Small intestine (tissue), 7 donors: ENCODE results near the gene ZC3HAV1L. TPM values are rescaled to one million over a fixed set of nuclear protein-coding genes. Genes with fewer than 3 reads are reported as not detected.

Source experiments
- DNase-seq, 2 donors: peaks; one replicate each; pipeline versions ENCODE4 v3.0.0 to v3.0.0-alpha.2; 2013
- FAIRE-seq: peaks from 2 replicates; lab custom pipeline; 2012; peaks lifted over from hg19 to GRCh38; lab: Jason Lieb, UNC
- H3K27ac ChIP-seq, 3 donors: one replicate each; pipeline ENCODE4 v1.5.1; 2013; ENCODE audit warnings: low read length in 2 of 3, mild to moderate bottlenecking in 2 of 3, control low read depth in 1 of 3, inconsistent platforms in 1 of 3, low read depth in 1 of 3, moderate library complexity in 1 of 3
- H3K27me3 ChIP-seq, 3 donors: one replicate each; pipeline ENCODE4 v1.6.1; 2013; ENCODE audit warnings: low read length in 3 of 3, inconsistent platforms in 1 of 3; ENCODE audit not compliant: control insufficient read depth in 3 of 3, insufficient read depth in 3 of 3
- H3K36me3 ChIP-seq, 3 donors: one replicate each; pipeline ENCODE4 v1.6.1; 2013; ENCODE audit warnings: low read length in 3 of 3, inconsistent platforms in 1 of 3, low read depth in 1 of 3, mild to moderate bottlenecking in 1 of 3, moderate library complexity in 1 of 3; ENCODE audit not compliant: control insufficient read depth in 3 of 3, insufficient read depth in 2 of 3
- H3K4me1 ChIP-seq, 3 donors: one replicate each; pipeline ENCODE4 v1.6.1; 2013; ENCODE audit warnings: low read length in 2 of 3, inconsistent platforms in 1 of 3, low read depth in 1 of 3, mild to moderate bottlenecking in 1 of 3, moderate library complexity in 1 of 3; ENCODE audit not compliant: control insufficient read depth in 3 of 3, insufficient read depth in 2 of 3
- H3K4me3 ChIP-seq, 3 donors: one replicate each; pipeline ENCODE4 v1.5.1; 2013; ENCODE audit warnings: low read length in 3 of 3, control low read depth in 1 of 3, inconsistent platforms in 1 of 3, low read depth in 1 of 3, mild to moderate bottlenecking in 1 of 3, moderate library complexity in 1 of 3
- H3K9me3 ChIP-seq, 2 donors: one replicate each; pipeline ENCODE4 v1.6.1; 2013; ENCODE audit warnings: low read depth in 1 of 2, low read length in 1 of 2; ENCODE audit not compliant: control insufficient read depth in 2 of 2, insufficient read depth in 1 of 2
- WGBS, 3 donors: extraction: QIAGEN DNeasy Blood & Tissue Kit; methylation state at CpG; one replicate each; pipeline ENCODE4 v1.1.7; 2013; 5-methylcytosine and 5-hydroxymethylcytosine counted together
- polyA plus RNA-seq, 4 donors: library from polyadenylated mRNA; stranded (reverse) in 3 of 4; unstranded in 1 of 4; fragments of 200-250 nt in 3 of 4; fragments of 120-200 nt in 1 of 4; gene quantifications; one replicate each; pipeline versions ENCODE4 v1.2.1 to v1.2.3, GENCODE V29; 2013
- donor health status: healthy with polysubstance abuse.
- donor health status: control.
- donor health status: control.
- donor health status: Bipolar disorder and iron deficiency.
- donor health status: healthy.

ZC3HAV1L gene
- polyA plus RNA-seq, 4 donors, result 1.7 to 10.7 TPM; not detected in 2

DNA sequence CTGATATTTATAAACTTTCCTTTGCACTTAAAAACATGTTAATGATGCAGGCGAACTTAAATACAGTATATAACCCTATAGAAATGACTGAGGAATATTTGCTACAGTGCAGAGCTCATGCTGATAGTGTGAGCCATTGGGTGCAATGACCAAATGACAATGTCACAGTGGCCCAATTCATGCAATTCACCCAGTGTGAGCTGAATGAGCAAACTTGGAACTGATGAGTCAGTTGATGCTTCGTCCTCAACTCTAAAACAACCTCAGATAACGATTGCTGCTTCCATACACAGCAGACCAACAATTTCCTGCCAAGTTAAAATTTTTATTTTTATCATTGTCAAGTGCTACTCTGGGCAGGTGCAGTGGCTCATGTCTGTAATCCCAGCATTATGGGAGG, 12.1 kb upstream of the ZC3HAV1L start:
- H3K27me3 ChIP-seq, result no peaks in the 10 kb centered on the region
- no peak for DNase-seq
- WGBS, 3 donors, result 67 to 82% (median 74%) methylated on average over 3 of the region's 3 CpGs
- no peak overlapping the region for H3K27ac ChIP-seq
- FAIRE-seq, result no peak
- H3K4me3 ChIP-seq, result no peak overlapping the region
- no peaks in the 10 kb centered on the region for H3K9me3 ChIP-seq
- H3K4me1 ChIP-seq, result peaks cover 0 to 9% (median 0%) of the 10 kb centered on the region in 3 donors
- peaks cover 5 to 29% (median 22%) of the 10 kb centered on the region in 3 donors for H3K36me3 ChIP-seq

DNA sequence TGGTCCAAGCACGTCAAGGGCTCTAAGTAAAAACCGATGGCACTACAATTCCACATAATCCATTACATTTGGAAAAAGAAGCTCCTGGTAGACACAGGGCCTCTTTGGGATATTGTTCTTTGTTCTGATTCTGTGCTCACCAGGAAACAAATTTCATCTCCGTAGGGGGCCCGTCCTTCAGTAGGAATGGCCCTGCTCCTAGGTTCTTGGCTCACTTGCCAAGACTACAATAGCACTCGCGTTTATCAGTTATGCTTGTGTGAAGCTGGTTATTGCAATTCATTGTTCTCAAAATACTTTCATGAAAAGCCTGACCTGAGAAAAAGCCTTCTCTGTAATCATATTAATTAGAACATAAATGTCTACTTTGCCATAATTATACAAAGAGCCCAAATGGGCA, 10.3 kb upstream of the ZC3HAV1L start:
- DNase-seq (no peak), FAIRE-seq (no peak)
- Histone ChIP-seq H3K27me3 (no peaks in the 10 kb centered on the region), H3K27ac (no peak overlapping the region), H3K36me3 (peaks cover 2 to 18% (median 15%) of the 10 kb centered on the region in 3 donors), H3K9me3 (no peaks in the 10 kb centered on the region), H3K4me1 (peaks cover 0 to 9% (median 0%) of the 10 kb centered on the region in 3 donors), H3K4me3 (no peak overlapping the region)
- 88 to 99% (median 93%) methylated on average over 6 of the region's 6 CpGs for WGBS, 3 donors

DNA sequence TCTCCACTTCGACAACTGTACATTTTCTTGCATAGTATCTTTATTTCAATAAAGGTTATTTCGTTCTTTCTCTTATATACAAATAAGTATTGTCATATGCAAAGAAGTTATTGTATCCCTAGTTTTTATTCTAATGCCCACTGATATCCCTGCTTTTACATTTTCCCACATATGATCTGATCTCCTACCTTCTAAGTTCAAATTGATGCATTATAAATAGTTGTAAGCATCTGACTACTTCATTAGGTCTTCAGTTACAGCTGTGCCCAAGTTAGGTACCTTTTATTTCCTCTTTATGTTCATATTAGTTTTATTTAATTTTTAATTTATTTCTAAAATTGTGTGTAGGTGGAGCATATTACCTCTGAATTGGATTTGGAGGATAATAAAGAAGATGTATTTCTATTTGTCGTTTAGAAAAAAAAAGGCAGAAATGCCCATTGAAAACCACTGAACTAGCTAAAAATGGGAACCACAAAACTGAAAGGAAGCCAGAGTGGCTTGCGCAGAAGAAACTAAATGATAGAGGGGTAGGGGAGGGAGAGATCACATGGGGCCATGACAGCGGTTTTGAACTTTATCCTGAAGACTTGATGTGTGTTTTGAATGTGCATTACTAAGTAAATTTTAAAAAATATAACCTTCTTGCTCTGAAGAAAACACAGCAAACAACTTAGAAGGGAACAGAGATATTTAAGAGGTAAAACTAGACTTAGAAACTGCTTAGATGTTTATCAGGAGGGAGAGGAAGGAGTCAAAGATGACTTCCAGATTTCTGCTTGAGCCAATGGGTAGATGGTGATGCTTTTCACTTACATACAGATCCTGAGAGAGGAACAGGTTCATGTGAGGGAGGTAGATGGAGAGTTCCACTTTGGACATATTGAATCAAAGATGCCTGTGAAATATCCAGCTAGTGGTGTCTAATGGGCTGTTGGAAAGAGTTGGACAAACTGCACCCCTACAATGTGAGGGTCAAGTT, 9.3 kb upstream of the ZC3HAV1L start:
- Histone ChIP-seq H3K36me3 (peaks cover 2 to 18% (median 8%) of the 10 kb centered on the region in 3 donors), H3K4me1 (peaks cover 0 to 9% (median 0%) of the 10 kb centered on the region in 3 donors), H3K4me3 (no peak overlapping the region), H3K27ac (peak overlapping the region in 1 of 3 donors; percentile 38), H3K27me3 (no peaks in the 10 kb centered on the region), H3K9me3 (no peaks in the 10 kb centered on the region)
- WGBS, 3 donors, result 65 to 91% (median 74%) methylated on average over 5 of the region's 5 CpGs
- no peak for FAIRE-seq
- DNase-seq, result peak in 1 of 2 donors; percentile 15

DNA sequence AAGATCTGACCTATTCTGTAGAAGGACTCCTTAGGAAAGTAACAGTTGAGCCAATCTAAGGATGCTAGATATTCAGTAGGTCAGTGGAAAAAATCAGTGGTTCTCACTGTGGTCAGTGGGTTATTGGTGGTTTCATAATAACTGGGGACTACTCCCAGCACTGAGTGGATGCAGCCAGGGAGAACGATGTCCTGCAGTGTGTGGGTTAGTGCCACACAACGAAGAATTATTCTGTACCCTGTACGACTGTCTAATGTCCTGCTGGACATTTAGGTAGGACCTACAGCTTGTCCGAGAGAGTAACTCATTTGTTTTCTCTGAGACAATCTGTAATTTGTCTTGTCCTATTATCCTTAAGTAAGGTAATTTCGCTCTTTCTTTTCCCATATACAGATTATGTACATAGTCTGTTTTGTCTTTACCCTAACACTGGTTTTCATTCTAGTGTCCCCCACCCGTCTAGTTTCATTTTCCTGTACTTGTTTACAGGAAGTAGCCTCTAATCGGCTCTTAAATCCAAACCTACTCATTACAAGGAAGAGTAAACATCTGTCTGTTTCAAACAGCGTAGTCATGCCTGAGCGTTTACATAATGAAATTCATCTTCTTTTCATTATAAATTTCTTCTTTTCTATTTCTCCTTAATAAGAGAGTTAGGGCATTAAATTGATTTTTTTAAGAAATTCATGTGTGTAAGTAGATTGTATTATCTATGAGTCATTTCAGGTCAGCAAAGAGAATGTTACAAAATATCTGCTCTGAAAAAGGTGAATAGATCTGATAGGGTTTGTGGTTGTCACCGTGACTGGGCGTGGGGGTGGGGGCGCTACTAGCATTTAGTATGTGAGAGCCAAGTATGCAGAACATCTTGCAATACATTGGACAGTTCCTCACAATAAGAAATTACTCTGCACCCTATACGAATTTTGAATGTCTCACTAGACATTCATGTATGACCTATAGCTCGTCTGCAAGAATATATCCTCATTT, 8.3 kb upstream of the ZC3HAV1L start:
- Histone ChIP-seq H3K4me3 (no peak overlapping the region), H3K27ac (peak overlapping the region in 1 of 3 donors; percentile 83), H3K36me3 (peaks cover 2 to 12% (median 4%) of the 10 kb centered on the region in 3 donors), H3K9me3 (no peaks in the 10 kb centered on the region), H3K27me3 (no peaks in the 10 kb centered on the region), H3K4me1 (peaks cover 0 to 9% (median 0%) of the 10 kb centered on the region in 3 donors)
- FAIRE-seq, result no peak
- DNase-seq, result peak in 1 of 2 donors; percentile 27
- 43 to 78% (median 63%) methylated on average over 14 of the region's 14 CpGs for WGBS, 3 donors

DNA sequence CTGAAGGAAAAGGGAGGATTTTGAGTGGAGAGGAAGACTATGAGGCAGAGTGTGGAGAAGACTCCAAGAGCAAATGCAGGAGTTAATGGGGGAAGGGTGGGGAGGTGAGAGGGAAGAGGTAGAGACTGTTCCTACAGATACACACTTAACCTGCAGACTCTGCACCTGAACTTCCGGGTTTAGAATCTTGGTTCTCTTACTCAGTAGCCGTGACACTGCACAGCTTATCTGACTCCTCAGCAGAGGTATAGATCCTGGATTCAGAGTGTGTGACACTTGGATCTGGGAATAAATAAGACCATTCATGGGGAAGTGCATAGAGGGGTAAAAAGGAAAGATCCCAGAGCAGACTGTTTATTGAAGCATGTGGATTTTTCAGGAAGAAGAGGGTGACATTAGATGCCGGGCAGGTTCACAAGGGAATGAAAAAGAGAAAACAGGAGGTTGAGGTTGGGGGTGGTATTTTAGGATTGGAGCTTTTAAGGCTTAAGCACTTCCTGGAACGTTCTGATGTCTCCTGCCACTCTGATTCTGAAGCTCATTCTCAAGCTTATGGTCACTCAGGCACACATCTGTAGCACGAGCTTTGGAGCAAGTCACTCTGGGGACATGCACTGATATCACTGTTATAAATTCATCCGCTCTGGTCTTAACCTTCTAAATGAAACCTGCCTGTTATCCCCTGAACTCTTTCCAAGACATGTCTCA, 5.7 kb upstream of the ZC3HAV1L start:
- H3K4me1 ChIP-seq, result peaks cover 0 to 8% (median 0%) of the 10 kb centered on the region in 3 donors
- 34 to 54% (median 40%) methylated on average over 6 of the region's 6 CpGs for WGBS, 3 donors
- peaks cover 0 to 8% (median 2%) of the 10 kb centered on the region in 3 donors for H3K36me3 ChIP-seq
- DNase-seq, result peak in 1 of 2 donors; percentile 65
- H3K4me3 ChIP-seq, result no peak overlapping the region
- peak overlapping the region in 1 of 3 donors; percentile 19 for H3K27ac ChIP-seq
- H3K27me3 ChIP-seq, result no peaks in the 10 kb centered on the region
- no peak for FAIRE-seq
- H3K9me3 ChIP-seq, result no peaks in the 10 kb centered on the region

DNA sequence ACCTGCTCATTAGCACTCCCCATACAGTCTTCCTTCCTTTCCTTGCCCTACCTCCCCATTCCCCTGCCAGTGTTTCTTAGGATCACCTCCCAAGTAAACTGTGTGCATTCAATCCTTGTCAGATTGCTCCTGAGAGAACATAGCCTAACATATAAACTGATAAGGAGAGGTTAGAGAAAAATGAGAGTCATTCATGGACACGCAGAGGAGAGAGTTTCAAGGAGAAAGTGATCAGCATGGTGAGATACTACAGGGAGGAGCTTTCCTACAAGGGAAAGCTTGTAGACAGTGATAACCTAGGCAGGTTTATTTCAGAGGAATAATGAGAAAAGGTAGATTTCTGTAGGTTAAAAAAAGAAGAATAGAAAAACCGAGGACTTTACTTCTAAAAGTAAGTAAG, 2.8 kb upstream of the ZC3HAV1L start:
- WGBS, 3 donors, result 64 to 92% (median 81%) methylated on average over 2 of the region's 2 CpGs
- H3K4me1 ChIP-seq, result peaks cover 0 to 7% (median 3%) of the 10 kb centered on the region in 3 donors
- peaks cover 0 to 6% (median 0%) of the 10 kb centered on the region in 3 donors for H3K36me3 ChIP-seq
- no peak for DNase-seq
- no peaks in the 10 kb centered on the region for H3K9me3 ChIP-seq
- FAIRE-seq, result no peak
- no peak overlapping the region for H3K4me3 ChIP-seq
- H3K27ac ChIP-seq, result no peak overlapping the region
- no peaks in the 10 kb centered on the region for H3K27me3 ChIP-seq

DNA sequence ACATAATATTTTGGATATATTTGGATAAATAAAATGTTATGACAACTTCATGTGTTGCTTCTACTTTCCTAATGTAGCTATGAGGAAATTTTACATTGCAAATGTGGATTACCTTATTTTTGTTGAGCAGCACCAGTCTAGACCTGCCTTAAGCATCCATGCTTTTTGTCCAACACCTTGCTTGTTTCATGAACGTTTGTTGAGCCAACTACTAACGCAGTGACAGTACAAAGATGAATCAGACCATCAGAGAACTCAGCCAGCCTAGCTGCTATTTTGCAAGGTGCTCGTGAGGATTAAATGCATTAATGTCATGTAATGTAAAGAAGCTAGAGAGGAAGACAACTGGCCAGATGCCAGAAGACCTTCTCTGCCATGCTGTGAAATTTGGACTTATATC, 1.1 kb upstream of the ZC3HAV1L start:
- DNase-seq, result no peak
- FAIRE-seq, result no peak
- H3K9me3 ChIP-seq, result no peaks in the 10 kb centered on the region
- H3K27me3 ChIP-seq, result no peaks in the 10 kb centered on the region
- 74 to 83% (median 77%) methylated on average over 3 of the region's 3 CpGs for WGBS, 3 donors
- H3K4me1 ChIP-seq, result peaks cover 0 to 7% (median 3%) of the 10 kb centered on the region in 3 donors
- peaks cover 0 to 18% (median 0%) of the 10 kb centered on the region in 3 donors for H3K36me3 ChIP-seq
- H3K27ac ChIP-seq, result no peak overlapping the region
- no peak overlapping the region for H3K4me3 ChIP-seq
